ENCODE results near the gene GRIK4.

GRIK4 gene

GRCh38 chr11:120793806-120794479, 282.4 kb downstream of the GRIK4 start:
- DNase-seq: no peak

GRCh38 chr11:120794748-120795147, 283.2 kb downstream of the GRIK4 start:
- no peak for DNase-seq

GRCh38 chr11:120795185-120795584, 283.6 kb downstream of the GRIK4 start:
- DNase-seq: no peak

- DNase-seq: no peak
Measured at GRCh38 chr11:120797143-120797542, 285.6 kb downstream of the GRIK4 start.

- no peak for DNase-seq
Measured at GRCh38 chr11:120798854-120799253, 287.3 kb downstream of the GRIK4 start.

- DNase-seq: no peak
Measured at GRCh38 chr11:120800206-120800605, 288.7 kb downstream of the GRIK4 start.

- DNase-seq: peak; percentile 76
Measured at GRCh38 chr11:120801801-120802689, 290.5 kb downstream of the GRIK4 start.

- DNase-seq: no peak
Measured at GRCh38 chr11:120805960-120806555, 294.5 kb downstream of the GRIK4 start.

- no peak for DNase-seq
Measured at GRCh38 chr11:120807414-120808150, 296.0 kb downstream of the GRIK4 start.

- no peak for DNase-seq
Measured at GRCh38 chr11:120808616-120809050, 297.1 kb downstream of the GRIK4 start.

- no peak for DNase-seq
Measured at GRCh38 chr11:120810251-120810650, 298.7 kb downstream of the GRIK4 start.

- no peak for DNase-seq
Measured at GRCh38 chr11:120811199-120811598, 299.7 kb downstream of the GRIK4 start.

GRCh38 chr11:120811731-120812130, 300.2 kb downstream of the GRIK4 start:
- no peak for DNase-seq

- DNase-seq: no peak
Measured at GRCh38 chr11:120814531-120815318, 303.2 kb downstream of the GRIK4 start.

GRCh38 chr11:120815319-120816100, 304.0 kb downstream of the GRIK4 start:
- no peak for DNase-seq

GRCh38 chr11:120816176-120816575, 304.6 kb downstream of the GRIK4 start:
- no peak for DNase-seq

- DNase-seq: no peak
Measured at GRCh38 chr11:120816711-120817110, 305.2 kb downstream of the GRIK4 start.

GRCh38 chr11:120817158-120817557, 305.6 kb downstream of the GRIK4 start:
- DNase-seq: no peak

- no peak for DNase-seq
Measured at GRCh38 chr11:120818097-120818496, 306.5 kb downstream of the GRIK4 start.

GRCh38 chr11:120819003-120819402, 307.5 kb downstream of the GRIK4 start:
- no peak for DNase-seq
